Stimulated activated naive CD8-positive, alpha-beta T cell treated with anti-CD3 and anti-CD28 coated beads, Interleukin-15, Interleukin-2, amounts not matched to agents 100 ng/mL and 50 ng/mL, for 24 hours (primary cell): ENCODE measurements around the gene ZSWIM3.

ENCODE experiments used
- H3K27ac Mint-ChIP-seq: one replicate; pipeline ENCODE4 v1.8.0; 2021; ENCODE audit warnings: mild to moderate bottlenecking, mixed read lengths
- H3K27me3 Mint-ChIP-seq: one replicate; pipeline ENCODE4 v1.8.0; 2021; ENCODE audit warnings: mixed read lengths
- H3K36me3 Mint-ChIP-seq: one replicate; pipeline ENCODE4 v1.8.0; 2021; ENCODE audit warnings: low read depth, mixed read lengths
- H3K4me1 Mint-ChIP-seq: one replicate; pipeline ENCODE4 v1.8.0; 2021; ENCODE audit warnings: low read depth, mixed read lengths
- H3K4me3 Mint-ChIP-seq: one replicate; pipeline ENCODE4 v1.8.0; 2021; ENCODE audit warnings: mild to moderate bottlenecking, mixed read lengths
- H3K9me3 Mint-ChIP-seq: one replicate; pipeline ENCODE4 v1.8.0; 2021; ENCODE audit warnings: mixed read lengths

Gene ZSWIM3

GRCh38 chr20:45913116-45913515, 55.7 kb downstream of the ZSWIM3 start:
- no peaks in the 10 kb centered on the region for H3K9me3 Mint-ChIP-seq
- peaks cover 30% of the 10 kb centered on the region for H3K4me1 Mint-ChIP-seq
- peaks cover 17% of the 10 kb centered on the region for H3K27me3 Mint-ChIP-seq
- no peak overlapping the region for H3K27ac Mint-ChIP-seq
- no peaks in the 10 kb centered on the region for H3K36me3 Mint-ChIP-seq
- no peak overlapping the region for H3K4me3 Mint-ChIP-seq

- H3K27ac Mint-ChIP-seq, result no peak overlapping the region
- H3K27me3 Mint-ChIP-seq, result peaks cover 21% of the 10 kb centered on the region
- H3K4me3 Mint-ChIP-seq, result no peak overlapping the region
- H3K9me3 Mint-ChIP-seq, result no peaks in the 10 kb centered on the region
- peaks cover 10% of the 10 kb centered on the region for H3K4me1 Mint-ChIP-seq
- H3K36me3 Mint-ChIP-seq, result no peaks in the 10 kb centered on the region
Measured at GRCh38 chr20:45917790-45918141, 60.4 kb downstream of the ZSWIM3 start.

GRCh38 chr20:45918182-45918737, 60.8 kb downstream of the ZSWIM3 start:
- H3K4me3 Mint-ChIP-seq, result no peak overlapping the region
- H3K36me3 Mint-ChIP-seq, result no peaks in the 10 kb centered on the region
- H3K4me1 Mint-ChIP-seq, result peaks cover 7% of the 10 kb centered on the region
- peaks cover 21% of the 10 kb centered on the region for H3K27me3 Mint-ChIP-seq
- H3K27ac Mint-ChIP-seq, result no peak overlapping the region
- H3K9me3 Mint-ChIP-seq, result no peaks in the 10 kb centered on the region

- no peaks in the 10 kb centered on the region for H3K9me3 Mint-ChIP-seq
- H3K4me1 Mint-ChIP-seq, result peaks cover 7% of the 10 kb centered on the region
- H3K27me3 Mint-ChIP-seq, result peaks cover 21% of the 10 kb centered on the region
- no peak overlapping the region for H3K27ac Mint-ChIP-seq
- H3K36me3 Mint-ChIP-seq, result no peaks in the 10 kb centered on the region
- H3K4me3 Mint-ChIP-seq, result no peak overlapping the region
Measured at GRCh38 chr20:45918779-45919537, 61.5 kb downstream of the ZSWIM3 start.

- Mint-ChIP-seq H3K4me3 (no peak overlapping the region), H3K27ac (no peak overlapping the region), H3K27me3 (peaks cover 13% of the 10 kb centered on the region), H3K36me3 (no peaks in the 10 kb centered on the region), H3K4me1 (peaks cover 10% of the 10 kb centered on the region), H3K9me3 (no peaks in the 10 kb centered on the region)
Measured at GRCh38 chr20:45919542-45920399, 62.4 kb downstream of the ZSWIM3 start.

GRCh38 chr20:45920462-45921336, 63.3 kb downstream of the ZSWIM3 start:
- no peak overlapping the region for H3K27ac Mint-ChIP-seq
- H3K9me3 Mint-ChIP-seq, result no peaks in the 10 kb centered on the region
- H3K27me3 Mint-ChIP-seq, result peaks cover 13% of the 10 kb centered on the region
- no peak overlapping the region for H3K4me3 Mint-ChIP-seq
- peaks cover 10% of the 10 kb centered on the region for H3K4me1 Mint-ChIP-seq
- H3K36me3 Mint-ChIP-seq, result no peaks in the 10 kb centered on the region

- Mint-ChIP-seq H3K27ac (peak overlapping the region; percentile 34), H3K4me3 (no peak overlapping the region), H3K9me3 (no peaks in the 10 kb centered on the region), H3K27me3 (peaks cover 8% of the 10 kb centered on the region), H3K4me1 (peaks cover 10% of the 10 kb centered on the region), H3K36me3 (no peaks in the 10 kb centered on the region)
Measured at GRCh38 chr20:45921337-45922189, 64.1 kb downstream of the ZSWIM3 start.

- Mint-ChIP-seq H3K9me3 (no peaks in the 10 kb centered on the region), H3K27ac (peak overlapping the region; percentile 54), H3K27me3 (peaks cover 4% of the 10 kb centered on the region), H3K4me1 (peaks cover 10% of the 10 kb centered on the region), H3K4me3 (no peak overlapping the region), H3K36me3 (no peaks in the 10 kb centered on the region)
Measured at GRCh38 chr20:45924391-45925261, 67.2 kb downstream of the ZSWIM3 start.

GRCh38 chr20:45925821-45926506, 68.5 kb downstream of the ZSWIM3 start:
- peaks cover 4% of the 10 kb centered on the region for H3K27me3 Mint-ChIP-seq
- H3K4me1 Mint-ChIP-seq, result peaks cover 10% of the 10 kb centered on the region
- H3K36me3 Mint-ChIP-seq, result no peaks in the 10 kb centered on the region
- H3K27ac Mint-ChIP-seq, result no peak overlapping the region
- H3K9me3 Mint-ChIP-seq, result no peaks in the 10 kb centered on the region
- no peak overlapping the region for H3K4me3 Mint-ChIP-seq

GRCh38 chr20:45926731-45927070, 69.3 kb downstream of the ZSWIM3 start:
- H3K27me3 Mint-ChIP-seq, result peaks cover 2% of the 10 kb centered on the region
- H3K4me1 Mint-ChIP-seq, result peaks cover 7% of the 10 kb centered on the region
- H3K36me3 Mint-ChIP-seq, result no peaks in the 10 kb centered on the region
- H3K27ac Mint-ChIP-seq, result no peak overlapping the region
- H3K4me3 Mint-ChIP-seq, result no peak overlapping the region
- no peaks in the 10 kb centered on the region for H3K9me3 Mint-ChIP-seq

- Mint-ChIP-seq H3K27ac (no peak overlapping the region), H3K9me3 (no peaks in the 10 kb centered on the region), H3K27me3 (no peaks in the 10 kb centered on the region), H3K4me3 (no peak overlapping the region), H3K4me1 (peaks cover 4% of the 10 kb centered on the region), H3K36me3 (no peaks in the 10 kb centered on the region)
Measured at GRCh38 chr20:45927071-45927878, 69.9 kb downstream of the ZSWIM3 start.
